IMR-90 (cell line): ENCODE measurements around the gene NXPH3. TPM values are rescaled to one million over a fixed set of nuclear protein-coding genes. Genes with fewer than 3 reads are reported as not detected.

ENCODE experiments used
- ATAC-seq: fragments of 200-7000 bp; cut with Tn5 transposase; 2 replicates; pipeline ENCODE4 v1.9.1; 2020; ENCODE audit warnings: low read depth, mild to moderate bottlenecking, moderate library complexity
- BruUV-seq: library from RNA; stranded (reverse); fragments of 400-500 nt; replicated peaks from 2 replicates; lab custom pipeline; 2021; lab: Mats Ljungman, UMichigan
- CTCF ChIA-PET: fragments of 300-600 bp; formaldehyde crosslinking; extraction: SDS; loops from one replicate; lab custom pipeline; 2021; ENCODE audit warnings: antibody characterized with exemption; lab: Yijun Ruan, JAX
- POLR2A ChIA-PET: fragments of 300-600 bp; sonication (Branson Sonifier 250); formaldehyde crosslinking; loops from one replicate; lab custom pipeline; 2022; ENCODE audit warnings: antibody characterized with exemption; ENCODE audit not compliant: unreplicated experiment; lab: Charles Lee
- DNase-seq: peaks from one replicate; pipeline ENCODE4 v3.0.0; 2013
- H2AFZ ChIP-seq: replicated peaks from 2 replicates; pipeline ENCODE3; 2013; ENCODE audit warnings: low read length, mild to moderate bottlenecking; ENCODE audit not compliant: poor library complexity
- H2AK5ac ChIP-seq: 2 replicates; pipeline ENCODE4 v1.6.1; 2013; ENCODE audit warnings: low read depth, low read length, inconsistent platforms
- H2AK9ac ChIP-seq: replicated peaks from 2 replicates; pipeline ENCODE3; 2013; ENCODE audit warnings: mild to moderate bottlenecking, low read depth, low read length, moderate library complexity; ENCODE audit not compliant: poor library complexity
- H2BK120ac ChIP-seq: 2 replicates; pipeline ENCODE4 v1.6.1; 2013; ENCODE audit warnings: low read depth, low read length, inconsistent platforms
- H2BK15ac ChIP-seq: 3 replicates; pipeline ENCODE4 v1.6.1; 2013; ENCODE audit warnings: low read depth, low read length, inconsistent platforms
- H2BK20ac ChIP-seq: 2 replicates; pipeline ENCODE4 v1.6.1; 2013; ENCODE audit warnings: low read depth, mild to moderate bottlenecking, inconsistent platforms, low read length, moderate library complexity
- H2BK5ac ChIP-seq: 2 replicates; pipeline ENCODE4 v1.6.1; 2013; ENCODE audit warnings: mild to moderate bottlenecking, low read depth, low read length, inconsistent platforms; ENCODE audit not compliant: poor library complexity, severe bottlenecking
- H3K14ac ChIP-seq: replicated peaks from 2 replicates; pipeline ENCODE4 v1.6.1; 2013; ENCODE audit warnings: low read depth, low read length, inconsistent platforms
- H3K18ac ChIP-seq: 2 replicates; pipeline ENCODE4 v1.6.1; 2013; ENCODE audit warnings: low read depth, low read length, control low read depth
- H3K23ac ChIP-seq: 2 replicates; pipeline ENCODE4 v1.6.1; 2013; ENCODE audit warnings: low read depth, low read length, inconsistent platforms
- H3K27ac ChIP-seq: 2 replicates; pipeline ENCODE4 v1.5.1; 2013; ENCODE audit warnings: mild to moderate bottlenecking, control low read depth, low read length; ENCODE audit not compliant: insufficient read depth
- H3K27me3 ChIP-seq: 2 replicates; pipeline ENCODE4 v1.6.1; 2013; ENCODE audit warnings: low read length; ENCODE audit not compliant: control insufficient read depth, insufficient read depth
- H3K36me3 ChIP-seq: 2 replicates; pipeline ENCODE4 v1.6.1; 2013; ENCODE audit warnings: low read length, mixed read lengths; ENCODE audit not compliant: control insufficient read depth, insufficient read depth
- H3K4ac ChIP-seq: 2 replicates; pipeline ENCODE4 v1.6.1; 2013; ENCODE audit warnings: low read depth, low read length, inconsistent platforms
- H3K4me1 ChIP-seq: 2 replicates; pipeline ENCODE4 v1.6.1; 2013; ENCODE audit warnings: low read length, mixed read lengths; ENCODE audit not compliant: control insufficient read depth, insufficient read depth
- H3K4me2 ChIP-seq: 2 replicates; pipeline ENCODE4 v1.6.1; 2013; ENCODE audit warnings: low read depth, mild to moderate bottlenecking, control low read depth, low read length, moderate library complexity
- H3K4me3 ChIP-seq: 2 replicates; pipeline ENCODE4 v1.5.1; 2013; ENCODE audit warnings: low read depth, mild to moderate bottlenecking, control low read depth, low read length, moderate library complexity; ENCODE audit not compliant: insufficient read depth
- H3K56ac ChIP-seq: 2 replicates; pipeline ENCODE4 v1.6.1; 2013; ENCODE audit warnings: low read length, inconsistent platforms; ENCODE audit not compliant: insufficient read depth; ENCODE audit errors: extremely low read depth
- H3K79me1 ChIP-seq, 2 experiments: 2 replicates each; pipeline ENCODE4 v1.6.1; 2013; ENCODE audit warnings: low read length in 2 of 2, inconsistent platforms in 1 of 2, low read depth in 1 of 2
- H3K9ac ChIP-seq: 2 replicates; pipeline ENCODE4 v1.6.1; 2013; ENCODE audit warnings: low read depth, low read length, control low read depth
- H3K9me1 ChIP-seq: 2 replicates; pipeline ENCODE4 v1.6.1; 2013; ENCODE audit warnings: low read length, inconsistent platforms; ENCODE audit not compliant: insufficient read depth
- H3K9me3 ChIP-seq: 2 replicates; pipeline ENCODE4 v1.6.1; 2013; ENCODE audit warnings: low read length; ENCODE audit not compliant: control insufficient read depth, insufficient read depth
- H4K20me1 ChIP-seq: 2 replicates; pipeline ENCODE4 v1.6.1; 2013; ENCODE audit warnings: low read length, inconsistent platforms; ENCODE audit not compliant: insufficient read depth
- H4K5ac ChIP-seq: 2 replicates; pipeline ENCODE4 v1.6.1; 2013; ENCODE audit warnings: mild to moderate bottlenecking, low read depth, low read length, control low read depth
- H4K8ac ChIP-seq, 2 experiments: 2 replicates each; pipeline ENCODE4 v1.6.1; 2013; ENCODE audit warnings: low read depth in 2 of 2, low read length in 2 of 2, control low read depth in 1 of 2, inconsistent platforms in 1 of 2
- H4K91ac ChIP-seq: 2 replicates; pipeline ENCODE4 v1.6.1; 2013; ENCODE audit warnings: low read depth, low read length, inconsistent platforms; ENCODE audit not compliant: insufficient read depth
- BHLHE40 ChIP-seq: fragments of 150-350 bp; IDR thresholded peaks from 2 replicates; pipeline ENCODE4 v1.6.1; 2016; ENCODE audit warnings: mild to moderate bottlenecking, low read depth, low read length
- CEBPB ChIP-seq: IDR thresholded peaks from 2 replicates; pipeline ENCODE4 v1.6.1; 2012; ENCODE audit warnings: low read depth, low read length, improper control_type of control experiment
- CHD1 ChIP-seq: IDR thresholded peaks from 2 replicates; pipeline ENCODE4 v1.6.1; 2012; ENCODE audit warnings: low read depth, low read length, improper control_type of control experiment
- ELK1 ChIP-seq: fragments of 150-350 bp; IDR thresholded peaks from 2 replicates; pipeline ENCODE4 v1.6.1; 2016; ENCODE audit warnings: low read depth, mild to moderate bottlenecking, low read length, moderate library complexity, borderline replicate concordance
- FOS ChIP-seq: fragments of 150-350 bp; IDR thresholded peaks from 2 replicates; pipeline ENCODE4 v1.6.1; 2016; ENCODE audit warnings: low read depth, low read length
- MAFK ChIP-seq: IDR thresholded peaks from 2 replicates; pipeline ENCODE4 v1.6.1; 2012; ENCODE audit warnings: low read depth, low read length, improper control_type of control experiment
- MAZ ChIP-seq: IDR thresholded peaks from 2 replicates; pipeline ENCODE4 v1.6.1; 2012; ENCODE audit warnings: low read depth, mild to moderate bottlenecking, low read length, improper control_type of control experiment, moderate library complexity, borderline replicate concordance
- MXI1 ChIP-seq: IDR thresholded peaks from 2 replicates; pipeline ENCODE4 v1.6.1; 2012; ENCODE audit warnings: low read depth, mild to moderate bottlenecking, low read length, moderate library complexity, borderline replicate concordance
- NFE2L2 ChIP-seq: fragments of 150-350 bp; IDR thresholded peaks from 2 replicates; pipeline ENCODE4 v1.6.1; 2016; ENCODE audit warnings: low read depth, mild to moderate bottlenecking, low read length
- POLR2A ChIP-seq: IDR thresholded peaks from 2 replicates; pipeline ENCODE4 v1.6.1; 2012; ENCODE audit warnings: mild to moderate bottlenecking, low read depth, low read length
- RAD21 ChIP-seq: IDR thresholded peaks from 2 replicates; pipeline ENCODE4 v1.6.1; 2012; ENCODE audit warnings: low read length, improper control_type of control experiment
- RCOR1 ChIP-seq: IDR thresholded peaks from 2 replicates; pipeline ENCODE4 v1.6.1; 2012; ENCODE audit warnings: mild to moderate bottlenecking, low read length, improper control_type of control experiment; ENCODE audit not compliant: insufficient replicate concordance
- RFX5 ChIP-seq: IDR thresholded peaks from 2 replicates; pipeline ENCODE4 v1.8.0; 2012; ENCODE audit warnings: low read depth, mild to moderate bottlenecking, low read length, moderate library complexity
- SMC3 ChIP-seq: fragments of 150-350 bp; IDR thresholded peaks from 2 replicates; pipeline ENCODE4 v1.6.1; 2016; ENCODE audit warnings: low read depth, mild to moderate bottlenecking, antibody characterized with exemption, low read length, moderate library complexity
- USF2 ChIP-seq: fragments of 150-350 bp; IDR thresholded peaks from 2 replicates; pipeline ENCODE4 v1.6.1; 2017; ENCODE audit warnings: mild to moderate bottlenecking, antibody characterized with exemption, low read length, low read depth
- WGBS, 2 experiments: methylation state at CpG; one replicate each; pipeline versions ENCODE4 v1.1.5 to v1.1.7; 2013; ENCODE audit warnings: missing lambda C conversion rate in 2 of 2; ENCODE audit not compliant: insufficient read length in 1 of 2; ENCODE audit errors: extremely low coverage in 2 of 2; 5-methylcytosine and 5-hydroxymethylcytosine counted together
- dilution Hi-C: fragments of 300-500 bp; cut with HindIII; formaldehyde crosslinking; loops from one replicate; pipeline ENCODE4 v1.14.3; 2018; ENCODE audit warnings: low sequenced_read_pairs; ENCODE audit not compliant: unreplicated experiment
- in situ Hi-C: fragments of 300-500 bp; cut with MboI; formaldehyde crosslinking; loops from 3 replicates; pipeline ENCODE4 v1.14.3; 2019; ENCODE audit warnings: low sequenced_read_pairs, inconsistent platforms, mixed read lengths
- intact Hi-C: fragments of 100-400 bp; cut with micrococcal nuclease; formaldehyde crosslinking; loops from 2 replicates; pipeline ENCODE4 v1.10.0; 2022
- polyA plus RNA-seq, 3 experiments: library from polyadenylated mRNA; depleted of rRNA; stranded (reverse); fragments of >200 nt; gene quantifications; 2 replicates each; pipeline ENCODE4 v1.2.3, GENCODE V29; 2012; ENCODE audit warnings: low replicate concordance in 1 of 3
- total RNA-seq: library from RNA; depleted of rRNA; stranded (reverse); fragments of >200 nt; gene quantifications from 2 replicates; pipeline ENCODE4 v1.2.3, GENCODE V29; 2012
- TF ChIP-seq, protein P1 (sequence below): conservative IDR thresholded peaks from 2 replicates; pipeline ENCODE4 v1.5.1; 2012; ENCODE audit warnings: mild to moderate bottlenecking, low read depth, low read length, improper control_type of control experiment

Gene NXPH3
- total and polyA plus RNA-seq, 2 of the 4 experiments (the other 2 are of a cell fraction): 0.18 to 0.31 TPM

- Histone ChIP-seq H4K20me1 (no peaks in the 10 kb centered on the region; the same call in 1 of the 2 replicates), H4K8ac (no peak overlapping the region), H2AK5ac (no peak overlapping the region), H2BK15ac (no peak overlapping the region), H2BK20ac (no peak overlapping the region), H3K18ac (no peak overlapping the region), H3K27ac (no peak overlapping the region), H3K23ac (no peak overlapping the region), H3K36me3 (no peaks in the 10 kb centered on the region), H2AK9ac (no peak overlapping the region), H2BK5ac (no peak overlapping the region), H3K27me3 (peaks cover 36% of the 10 kb centered on the region), H3K14ac (no peak overlapping the region), H4K5ac (no peak overlapping the region), H3K9me1 (no peaks in the 10 kb centered on the region; the same call in 1 of the 2 replicates), H3K4me3 (no peak overlapping the region), H3K4me2 (no peak overlapping the region), H2BK120ac (no peak overlapping the region), H3K9me3 (no peaks in the 10 kb centered on the region), H2AFZ (no peak overlapping the region), H3K79me1 (no peaks in the 10 kb centered on the region), H3K9ac (no peak overlapping the region), H3K56ac (no peak overlapping the region), H3K4me1 (peaks cover 5% of the 10 kb centered on the region), H3K4ac (no peak overlapping the region), H4K91ac (no peak overlapping the region)
- no peak for TF ChIP-seq CHD1
- TF ChIP-seq CEBPB: no peak
- TF ChIP-seq USF2: no peak
- TF ChIP-seq MAFK: no peak
- no peak for TF ChIP-seq ELK1
- TF ChIP-seq RAD21: no peak
- TF ChIP-seq RFX5: no peak
- no peak for TF ChIP-seq SMC3
- no peak for TF ChIP-seq NFE2L2
- no peak for TF ChIP-seq MXI1
- TF ChIP-seq MAZ: no peak
- no peak for TF ChIP-seq RCOR1
- no peak for TF ChIP-seq FOS
- TF ChIP-seq, protein P1, sequence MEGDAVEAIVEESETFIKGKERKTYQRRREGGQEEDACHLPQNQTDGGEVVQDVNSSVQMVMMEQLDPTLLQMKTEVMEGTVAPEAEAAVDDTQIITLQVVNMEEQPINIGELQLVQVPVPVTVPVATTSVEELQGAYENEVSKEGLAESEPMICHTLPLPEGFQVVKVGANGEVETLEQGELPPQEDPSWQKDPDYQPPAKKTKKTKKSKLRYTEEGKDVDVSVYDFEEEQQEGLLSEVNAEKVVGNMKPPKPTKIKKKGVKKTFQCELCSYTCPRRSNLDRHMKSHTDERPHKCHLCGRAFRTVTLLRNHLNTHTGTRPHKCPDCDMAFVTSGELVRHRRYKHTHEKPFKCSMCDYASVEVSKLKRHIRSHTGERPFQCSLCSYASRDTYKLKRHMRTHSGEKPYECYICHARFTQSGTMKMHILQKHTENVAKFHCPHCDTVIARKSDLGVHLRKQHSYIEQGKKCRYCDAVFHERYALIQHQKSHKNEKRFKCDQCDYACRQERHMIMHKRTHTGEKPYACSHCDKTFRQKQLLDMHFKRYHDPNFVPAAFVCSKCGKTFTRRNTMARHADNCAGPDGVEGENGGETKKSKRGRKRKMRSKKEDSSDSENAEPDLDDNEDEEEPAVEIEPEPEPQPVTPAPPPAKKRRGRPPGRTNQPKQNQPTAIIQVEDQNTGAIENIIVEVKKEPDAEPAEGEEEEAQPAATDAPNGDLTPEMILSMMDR: no peak
- TF ChIP-seq POLR2A: no peak
- no peak for TF ChIP-seq BHLHE40
- dilution Hi-C loops: no loop called here
- CTCF ChIA-PET: no interaction called here
- BruUV-seq: no TSS peak
- ATAC-seq (no peak), DNase-seq (no peak)
- POLR2A ChIA-PET: no interaction called here
- intact Hi-C loops: no loop called here
- no CpG with 5 or more reads among the region's 13 CpGs for WGBS, 2 experiments
- in situ Hi-C loops: no loop called here
Measured at GRCh38 chr17:49578414-49578813, 2.7 kb downstream of the NXPH3 start.
